Measurements from ENCODE around the gene FAAP20.

DNA sequence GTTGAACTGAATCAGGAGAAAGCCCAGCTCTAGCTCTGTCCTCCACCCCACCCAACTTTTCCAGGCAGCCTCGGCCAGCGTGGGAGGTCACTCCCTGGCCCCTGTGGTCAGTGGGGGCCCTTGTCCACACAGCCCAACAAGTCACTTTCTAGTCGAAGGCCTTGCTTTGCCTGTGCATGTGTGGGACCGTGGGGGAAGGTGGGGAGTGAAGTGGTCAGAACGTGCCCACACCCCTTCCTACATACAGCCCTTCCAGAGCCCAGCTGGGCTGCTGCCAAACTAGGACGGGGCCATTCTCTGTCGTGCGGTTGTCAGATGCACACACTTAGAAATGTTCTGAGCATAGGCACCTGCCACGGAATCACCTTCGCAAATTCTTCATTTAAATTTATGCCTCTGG, 18.0 kb downstream of the FAAP20 start:
- TF ChIP-seq, protein P1, sequence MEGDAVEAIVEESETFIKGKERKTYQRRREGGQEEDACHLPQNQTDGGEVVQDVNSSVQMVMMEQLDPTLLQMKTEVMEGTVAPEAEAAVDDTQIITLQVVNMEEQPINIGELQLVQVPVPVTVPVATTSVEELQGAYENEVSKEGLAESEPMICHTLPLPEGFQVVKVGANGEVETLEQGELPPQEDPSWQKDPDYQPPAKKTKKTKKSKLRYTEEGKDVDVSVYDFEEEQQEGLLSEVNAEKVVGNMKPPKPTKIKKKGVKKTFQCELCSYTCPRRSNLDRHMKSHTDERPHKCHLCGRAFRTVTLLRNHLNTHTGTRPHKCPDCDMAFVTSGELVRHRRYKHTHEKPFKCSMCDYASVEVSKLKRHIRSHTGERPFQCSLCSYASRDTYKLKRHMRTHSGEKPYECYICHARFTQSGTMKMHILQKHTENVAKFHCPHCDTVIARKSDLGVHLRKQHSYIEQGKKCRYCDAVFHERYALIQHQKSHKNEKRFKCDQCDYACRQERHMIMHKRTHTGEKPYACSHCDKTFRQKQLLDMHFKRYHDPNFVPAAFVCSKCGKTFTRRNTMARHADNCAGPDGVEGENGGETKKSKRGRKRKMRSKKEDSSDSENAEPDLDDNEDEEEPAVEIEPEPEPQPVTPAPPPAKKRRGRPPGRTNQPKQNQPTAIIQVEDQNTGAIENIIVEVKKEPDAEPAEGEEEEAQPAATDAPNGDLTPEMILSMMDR (IDR thresholded peaks at IDR 0.05), result no peak
- TF ChIP-seq POLR2A (IDR thresholded peaks at IDR 0.05), result no peak
